NK-92 (cell line): Measurements from ENCODE around the gene LCLAT1.
"Not testable (repeated sequence)": the region's sequence is repeated elsewhere in the genome, so short reads cannot be mapped to it uniquely, and the experiment has no call there.

Source experiments
- DNase-seq: peaks from one replicate; lab custom pipeline; 2025; ENCODE audit not compliant: unreplicated experiment; lab: John Stamatoyannopoulos, UW

LCLAT1 gene

DNA sequence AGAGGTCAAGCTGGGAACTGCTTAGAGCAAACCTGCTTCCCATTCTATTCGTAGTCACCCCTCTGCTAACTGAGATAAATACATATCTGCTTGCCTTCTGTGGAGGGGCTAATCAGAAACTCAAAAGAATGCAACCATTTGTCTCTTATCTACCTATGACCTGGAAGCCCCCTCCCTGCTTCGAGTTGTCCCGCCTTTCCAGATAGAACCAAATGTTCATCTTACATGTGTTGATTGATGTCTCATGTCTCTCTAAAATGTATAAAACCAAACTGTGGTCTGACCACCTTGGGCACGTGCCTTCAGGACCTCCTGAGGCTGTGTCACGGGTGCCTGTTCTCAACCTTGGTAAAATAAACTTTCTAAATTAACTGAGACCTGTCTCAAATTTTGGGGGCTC, 66.6 kb downstream of the LCLAT1 start:
- DNase-seq, result not testable (repeated sequence)

DNA sequence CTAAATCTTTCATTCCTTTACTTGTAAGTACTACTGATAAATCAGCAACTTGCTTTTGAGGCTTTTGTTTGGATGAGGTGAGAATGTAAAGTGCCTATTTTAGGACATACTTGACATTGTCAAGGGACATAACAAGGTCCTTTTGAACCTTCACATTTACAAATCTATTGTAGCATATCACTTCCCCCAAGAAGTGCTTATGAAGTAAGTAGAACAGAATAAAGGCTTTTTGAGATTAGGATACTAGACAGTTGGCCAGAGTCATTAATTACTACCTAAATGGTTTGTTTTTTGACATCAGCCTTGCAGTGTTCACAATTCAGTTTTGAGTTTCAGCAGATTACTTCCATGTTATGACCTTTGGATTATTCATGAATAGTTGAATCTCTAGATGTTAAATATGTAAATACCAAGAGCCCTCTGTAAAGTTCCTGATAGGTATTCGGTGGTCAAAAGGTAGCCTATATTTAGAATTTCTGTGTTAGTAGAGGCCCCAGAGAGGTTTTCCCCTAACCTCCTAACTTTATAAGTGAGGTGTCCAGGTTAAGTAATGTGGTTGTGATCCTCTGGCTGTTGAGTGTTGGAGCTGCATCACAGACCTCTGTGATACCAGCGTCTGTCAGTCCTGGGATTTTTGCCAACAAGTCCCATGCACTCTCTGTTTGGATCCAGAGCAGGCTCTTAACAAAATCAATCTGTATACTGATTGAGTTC, 67.2 kb downstream of the LCLAT1 start:
- no peak for DNase-seq

DNA sequence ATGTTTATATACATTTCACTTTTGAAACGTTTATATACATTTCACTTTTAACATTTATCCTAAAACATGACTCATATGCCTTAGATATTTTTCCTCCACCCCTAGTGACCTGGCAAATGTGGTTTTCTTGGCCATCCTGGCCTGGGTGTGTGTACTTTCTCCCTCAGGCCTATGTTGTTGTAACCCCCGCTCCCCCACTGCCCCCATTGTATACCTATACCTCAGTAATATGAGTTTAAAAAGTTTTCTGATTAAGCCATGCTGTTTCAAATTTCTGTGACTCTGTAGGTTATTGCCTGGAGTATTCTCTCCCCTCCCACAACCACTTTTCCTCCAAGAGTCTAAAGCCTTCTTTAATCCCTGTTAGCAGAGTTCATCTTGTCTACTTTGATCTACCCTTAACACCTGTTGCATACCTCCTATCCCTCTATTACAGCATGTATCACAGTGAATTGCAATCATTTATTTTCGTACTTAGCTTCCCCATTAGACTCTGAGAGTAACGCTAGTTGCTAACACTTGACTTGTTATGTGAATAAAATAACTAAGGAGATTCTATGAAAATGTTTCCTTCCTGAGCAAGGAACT, 67.9 kb downstream of the LCLAT1 start:
- no peak for DNase-seq

DNA sequence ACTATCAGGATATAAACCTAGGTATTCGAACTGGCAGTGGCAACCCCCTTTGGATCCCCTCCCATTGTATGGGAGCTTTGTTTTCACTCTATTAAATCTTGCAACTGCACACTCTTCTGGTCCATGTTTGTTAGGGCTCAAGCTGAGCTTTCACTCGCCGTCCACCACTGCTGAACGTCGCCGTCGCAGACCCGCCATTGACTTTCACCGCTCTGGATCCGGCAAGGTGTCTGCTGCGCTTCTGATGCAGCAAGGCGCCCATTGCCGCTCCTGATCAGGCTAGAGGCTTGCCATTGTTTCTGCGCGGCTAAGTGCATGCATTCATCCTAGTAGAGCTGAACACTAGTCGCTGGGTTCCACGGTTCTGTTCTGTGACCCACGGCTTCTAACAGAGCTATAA, 69.1 kb downstream of the LCLAT1 start:
- DNase-seq, result no peak

DNA sequence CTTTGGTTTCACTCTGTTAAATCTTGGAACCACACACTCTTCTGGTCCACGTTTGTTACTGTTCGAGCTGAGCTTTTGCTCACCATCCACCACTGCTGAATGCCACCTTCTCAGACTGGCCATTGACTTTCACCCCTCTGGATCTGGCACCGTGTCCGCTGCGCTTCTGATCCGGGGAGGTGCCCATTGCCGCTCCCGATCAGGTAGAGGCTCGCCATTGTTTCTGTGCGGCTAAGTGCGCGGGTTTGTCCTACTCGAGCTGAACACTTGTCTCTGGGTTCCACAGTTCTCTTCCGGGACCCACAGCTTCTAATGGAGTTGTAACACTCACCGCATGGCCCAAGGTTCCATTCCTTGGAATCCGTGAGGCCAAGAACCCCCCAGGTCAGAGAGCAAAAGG, 72.8 kb downstream of the LCLAT1 start:
- DNase-seq, result no peak

DNA sequence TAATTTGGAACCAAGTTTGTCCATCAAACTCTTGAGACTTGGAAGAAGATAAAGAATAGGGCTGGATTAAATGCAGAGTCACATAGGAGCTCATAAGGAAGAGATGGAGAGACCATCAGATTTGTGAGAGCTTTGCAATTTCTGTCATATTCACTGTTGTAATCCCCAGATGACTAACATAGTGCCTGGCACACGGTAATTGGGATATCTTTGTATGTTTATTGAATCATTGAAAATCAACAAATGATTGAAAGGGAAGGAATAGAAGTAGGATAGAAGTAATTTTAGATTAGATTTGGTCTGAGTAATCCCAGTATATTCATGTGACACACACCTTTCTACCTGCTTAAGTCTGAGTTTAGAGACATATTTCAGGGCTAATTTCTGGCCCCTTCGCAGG, 75.4 kb downstream of the LCLAT1 start:
- no peak for DNase-seq

DNA sequence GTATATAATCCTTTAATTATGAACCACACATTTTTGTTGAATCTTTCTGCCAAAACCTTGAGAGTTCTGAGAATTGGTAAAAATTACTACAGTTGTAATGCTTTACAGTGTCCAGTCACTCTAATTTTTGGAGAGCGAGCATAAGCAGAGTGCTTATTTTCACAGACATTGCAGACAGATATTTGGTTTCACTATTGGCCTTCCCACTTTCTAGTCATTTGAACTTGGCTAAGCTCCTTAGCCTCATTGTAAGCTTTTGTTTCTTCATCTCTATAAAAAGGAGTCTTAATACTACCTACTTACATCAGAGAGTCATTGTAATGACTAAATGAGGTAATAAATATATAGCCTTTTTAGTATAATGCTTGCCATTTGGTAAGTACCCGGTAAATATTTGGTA, 80.4 kb downstream of the LCLAT1 start:
- DNase-seq, result no peak

DNA sequence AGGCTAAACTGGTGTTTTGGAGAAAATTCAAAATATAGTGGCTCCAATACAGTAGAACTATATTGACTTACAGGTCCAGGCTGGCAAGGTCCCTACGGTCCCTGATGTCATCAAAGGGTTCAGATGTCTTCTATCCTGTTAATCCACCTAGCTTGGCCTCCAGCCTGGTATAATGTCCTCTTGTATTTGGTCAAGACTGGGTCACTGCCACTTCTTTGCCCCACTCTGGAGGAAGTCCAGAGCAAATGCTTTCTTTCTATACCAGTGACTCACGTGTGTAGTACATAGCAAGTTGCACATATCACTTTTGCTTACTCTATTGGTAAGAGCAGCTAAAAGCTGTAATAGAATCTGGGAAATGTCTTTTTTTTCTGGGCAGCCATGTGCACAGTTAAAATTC, 80.8 kb downstream of the LCLAT1 start:
- no peak for DNase-seq

DNA sequence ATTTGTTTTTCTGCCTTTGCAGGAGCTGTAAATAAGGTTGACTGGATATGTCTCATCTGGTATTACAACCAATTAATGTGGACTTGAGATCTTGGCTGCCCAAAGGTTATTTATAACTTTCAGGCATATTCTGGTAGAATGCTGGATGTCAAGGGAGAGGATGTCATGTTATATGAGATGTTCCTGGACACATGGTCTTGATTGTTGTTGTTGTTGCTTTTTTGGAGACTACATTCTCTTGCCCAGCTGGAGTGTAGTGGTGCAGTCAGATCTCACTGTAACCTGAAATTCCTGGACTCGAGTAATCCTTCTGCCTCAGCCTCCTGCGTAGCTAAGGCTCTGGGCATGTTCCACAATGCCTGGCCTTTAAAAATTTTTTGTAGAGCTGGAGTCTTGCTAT, 83.3 kb downstream of the LCLAT1 start:
- DNase-seq, result no peak

DNA sequence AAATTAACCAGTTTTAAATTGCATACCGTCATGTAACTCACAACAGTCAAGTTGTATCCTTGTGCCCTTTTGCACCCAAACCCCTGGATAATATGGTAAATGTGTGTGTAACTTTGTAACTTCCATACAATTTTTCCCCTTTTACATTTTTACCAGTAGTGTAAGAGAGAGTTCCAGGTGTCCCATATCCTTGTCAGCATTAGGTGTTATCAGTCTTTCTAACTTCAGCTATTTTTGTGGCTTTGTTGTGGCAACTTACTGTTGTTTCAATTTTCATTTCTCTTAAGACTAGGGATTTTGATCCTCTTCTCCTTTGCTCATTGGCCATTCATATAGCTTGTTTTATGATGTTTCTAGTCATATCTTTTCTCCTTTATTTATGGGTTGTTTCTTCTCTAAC, 94.6 kb downstream of the LCLAT1 start:
- DNase-seq, result no peak

DNA sequence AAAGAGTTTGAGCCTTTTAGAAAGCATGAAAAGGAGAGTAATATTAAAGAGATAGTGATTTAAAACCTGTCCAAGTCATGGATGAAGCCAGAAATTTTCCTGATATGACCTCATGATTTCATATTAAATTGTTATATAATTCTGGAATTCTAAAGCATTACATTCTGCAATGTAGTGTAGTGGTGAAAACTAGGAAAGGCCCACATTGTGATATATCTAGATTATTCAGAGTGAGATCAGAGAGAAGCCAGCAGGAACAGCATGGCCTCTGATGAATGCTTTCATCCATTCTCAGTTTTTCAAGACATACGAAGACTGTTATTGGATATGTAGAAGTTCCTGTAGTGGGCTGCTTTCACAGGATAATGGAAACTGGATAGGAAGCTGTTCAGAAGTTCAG, 98.8 kb downstream of the LCLAT1 start:
- no peak for DNase-seq

DNA sequence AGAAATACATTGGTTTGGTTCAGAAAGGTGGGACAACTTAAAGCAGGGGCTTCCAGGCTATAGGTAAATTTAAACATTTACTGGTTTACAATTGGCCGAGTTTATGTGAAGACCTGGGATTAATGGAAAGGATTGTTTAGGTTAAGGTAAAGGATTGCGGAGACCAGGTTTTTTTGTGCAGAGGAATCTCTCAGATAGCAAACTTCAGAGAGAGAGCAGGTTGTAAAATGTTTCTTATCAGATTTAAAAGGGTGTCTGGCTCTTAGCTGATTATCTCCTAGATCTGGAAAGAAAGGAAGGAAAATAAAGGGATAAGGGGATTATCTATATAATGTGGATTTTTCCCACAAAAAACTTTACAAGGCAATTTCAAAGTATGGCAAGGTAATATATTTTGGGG, 101.3 kb downstream of the LCLAT1 start:
- DNase-seq, result no peak

DNA sequence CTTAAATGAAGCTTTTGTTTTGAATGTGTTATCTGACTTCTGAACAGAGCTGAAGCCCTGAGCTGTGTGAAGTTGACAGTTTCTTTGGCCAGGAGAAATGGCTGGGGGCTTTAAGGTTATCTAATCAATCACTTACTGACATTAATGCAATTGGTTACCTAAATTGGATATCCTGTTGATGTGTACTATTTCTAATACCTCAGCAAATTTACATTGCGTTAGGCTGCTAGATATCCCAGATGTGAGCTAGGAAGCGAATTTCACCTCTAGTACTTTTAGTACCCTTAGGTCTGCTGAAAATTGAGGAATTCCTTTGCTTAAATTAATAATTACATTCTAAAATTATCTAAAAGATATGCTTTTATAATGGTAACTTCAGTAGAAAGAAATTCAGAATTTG, 102.0 kb downstream of the LCLAT1 start:
- DNase-seq, result no peak

DNA sequence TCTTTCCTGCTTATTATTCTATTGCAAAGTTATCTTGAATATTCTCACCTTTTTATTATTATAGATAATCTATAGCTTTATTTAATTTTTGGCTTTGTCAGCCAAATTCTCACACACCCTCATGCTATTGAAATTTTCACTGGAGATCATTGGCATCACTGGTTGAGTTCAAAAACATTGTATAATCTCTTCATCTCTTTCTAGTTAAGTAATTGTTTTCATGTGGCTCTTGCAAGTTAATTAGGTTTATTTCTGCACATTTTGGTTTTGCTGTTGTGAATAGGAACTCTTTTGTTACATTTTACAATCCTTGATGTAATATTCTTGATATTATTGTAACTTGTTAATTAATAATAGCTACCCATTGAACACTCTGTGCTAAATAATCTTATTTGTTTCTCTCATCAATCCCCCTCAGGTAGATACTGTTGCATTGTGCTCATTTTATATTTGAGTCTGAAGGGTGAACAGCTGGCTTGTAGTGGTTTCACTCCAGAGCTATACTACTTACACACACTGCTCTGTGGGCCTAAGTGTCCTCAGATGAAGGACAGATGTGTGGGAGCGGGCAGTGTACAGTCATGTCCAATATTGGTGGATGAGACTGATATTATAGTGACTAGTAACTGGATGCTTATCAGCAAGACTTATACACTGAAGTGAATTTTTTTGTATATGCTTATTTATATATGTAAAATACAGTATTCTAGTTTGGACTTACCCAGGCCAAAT, 112.7 kb downstream of the LCLAT1 start:
- no peak for DNase-seq

DNA sequence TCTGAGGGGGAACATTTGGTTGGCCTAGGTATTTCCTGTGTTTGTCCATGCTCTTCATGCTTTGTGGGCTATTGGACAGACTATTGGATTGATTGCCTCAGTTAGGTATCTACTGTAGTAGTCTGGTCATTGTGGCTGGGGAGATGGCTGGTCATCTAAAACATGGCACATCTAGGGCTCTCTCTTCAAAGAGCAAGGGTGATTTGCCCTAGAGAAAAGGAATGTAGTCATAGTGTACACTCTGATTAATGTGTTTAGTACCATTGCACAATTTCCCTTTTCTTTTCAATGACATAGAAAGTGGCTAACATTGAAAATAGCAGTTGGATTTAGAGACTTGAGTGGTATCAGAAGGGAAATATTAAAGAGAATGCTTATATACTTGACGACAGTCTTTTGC, 114.3 kb downstream of the LCLAT1 start:
- DNase-seq, result no peak

DNA sequence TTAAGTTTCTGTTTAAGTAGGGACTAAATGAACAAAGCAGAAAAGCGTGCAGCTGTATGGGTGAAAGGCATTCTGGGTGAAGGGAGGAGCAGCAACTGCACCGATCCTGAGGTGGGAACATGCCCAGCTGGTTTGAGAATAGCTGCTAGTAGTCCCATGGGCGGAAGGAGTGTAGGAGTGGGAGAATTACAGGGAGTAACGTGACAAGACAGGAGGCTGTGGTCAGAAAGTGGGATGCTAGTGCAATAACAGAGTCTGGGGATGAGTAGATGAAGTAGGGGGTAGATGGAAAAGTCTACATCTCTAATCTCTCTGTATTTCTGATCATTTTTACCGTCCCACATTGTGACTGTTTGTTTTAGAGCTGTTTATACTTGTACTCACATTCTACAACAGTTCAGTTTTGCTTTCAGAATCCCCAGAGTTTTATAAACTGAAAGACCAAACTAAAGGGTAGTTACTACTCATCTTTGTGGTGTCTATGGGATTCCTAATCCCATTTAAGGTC, 118.9 kb downstream of the LCLAT1 start:
- no peak for DNase-seq

DNA sequence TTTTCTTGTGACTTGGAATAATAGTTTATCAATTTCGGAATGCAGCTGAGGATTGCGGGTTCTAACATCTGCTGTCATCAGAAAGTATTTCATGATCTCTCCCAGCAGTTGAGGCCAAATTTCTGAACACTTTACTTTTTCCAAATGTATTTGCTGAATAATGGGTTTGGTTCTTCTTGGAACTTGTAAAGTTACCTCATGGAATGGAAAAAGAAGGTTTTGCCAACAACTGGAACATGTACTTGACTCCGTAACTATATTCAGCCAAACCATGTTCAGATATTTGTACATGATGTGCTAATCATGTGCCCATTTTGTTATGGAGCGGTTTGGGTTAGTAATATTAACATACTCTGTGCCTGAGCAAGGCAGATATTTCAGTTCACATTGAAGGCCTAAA, 119.6 kb downstream of the LCLAT1 start:
- DNase-seq, result no peak

DNA sequence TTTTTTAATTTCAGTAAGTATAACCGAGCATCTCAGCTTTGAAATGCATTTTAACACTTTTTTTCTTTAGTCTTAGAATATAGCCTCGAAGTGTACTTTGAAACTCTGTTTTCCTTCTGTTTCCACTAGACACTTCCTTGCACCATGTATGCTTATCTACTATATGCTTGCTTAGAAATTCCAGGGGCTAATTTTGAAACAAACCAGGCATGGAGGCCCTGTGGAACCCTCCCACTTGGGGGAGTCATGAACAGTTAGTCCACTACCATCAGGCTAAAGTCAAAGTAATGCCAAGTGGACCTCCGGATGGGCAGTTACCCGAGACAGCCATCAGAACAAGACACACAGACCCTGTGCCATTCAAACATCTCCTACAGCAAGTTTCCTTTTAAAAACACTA, 120.3 kb downstream of the LCLAT1 start:
- no peak for DNase-seq

DNA sequence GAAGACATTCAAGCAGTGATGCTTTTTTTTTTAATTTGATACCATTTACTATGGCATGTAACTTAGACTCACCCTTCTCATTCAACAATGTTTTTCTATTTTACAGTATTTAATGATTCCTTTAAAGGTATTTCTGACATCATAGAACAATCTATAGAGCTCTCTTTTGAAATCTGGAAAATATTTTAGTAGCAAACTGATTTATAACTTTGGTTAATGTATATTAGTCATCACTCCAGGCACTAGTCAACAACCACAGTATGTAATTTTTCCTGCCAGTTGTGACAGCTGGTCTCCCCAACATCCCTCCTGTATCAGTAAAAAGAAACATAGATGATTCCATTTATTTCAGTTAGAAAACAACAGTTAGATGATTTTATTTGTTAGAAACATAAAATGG, 122.9 kb downstream of the LCLAT1 start:
- no peak for DNase-seq

DNA sequence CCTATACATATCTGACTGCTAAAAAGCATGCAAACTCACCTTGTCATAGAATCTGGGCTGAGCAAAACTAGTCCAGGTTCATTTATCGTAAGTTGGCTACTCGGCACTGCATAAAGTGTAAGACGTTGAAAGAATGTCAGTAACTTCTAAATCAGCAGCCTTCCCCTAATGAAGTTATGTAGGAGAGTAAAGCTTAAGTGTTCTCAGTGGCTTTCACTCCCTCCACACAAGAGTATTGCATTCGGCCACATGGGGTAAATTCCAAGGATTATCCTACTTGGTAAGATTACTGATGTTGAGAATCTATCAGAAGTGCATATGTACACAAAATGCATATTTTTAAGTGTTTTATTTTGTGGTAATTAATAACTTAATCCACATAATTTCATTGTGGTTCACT, 130.1 kb downstream of the LCLAT1 start:
- DNase-seq, result no peak

DNA sequence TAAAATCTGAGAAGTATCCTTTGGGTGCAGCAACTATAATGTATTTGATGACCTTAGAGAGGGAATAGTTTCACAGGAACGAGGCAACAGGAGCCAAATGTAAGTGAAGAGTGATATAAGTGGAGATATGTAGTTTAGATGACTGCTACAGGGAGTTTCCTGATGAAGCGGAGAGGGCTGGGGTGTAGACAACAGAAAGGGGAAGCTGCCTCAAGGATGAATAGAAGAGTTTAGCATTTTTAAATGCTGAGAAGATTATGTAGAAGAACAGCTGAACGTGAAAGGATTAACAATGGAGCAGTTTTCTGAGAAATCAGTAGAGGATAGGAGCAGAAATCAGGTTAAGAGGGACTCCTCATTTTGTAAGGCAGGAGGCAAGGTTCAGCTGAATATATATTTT, 133.3 kb downstream of the LCLAT1 start:
- DNase-seq, result no peak

DNA sequence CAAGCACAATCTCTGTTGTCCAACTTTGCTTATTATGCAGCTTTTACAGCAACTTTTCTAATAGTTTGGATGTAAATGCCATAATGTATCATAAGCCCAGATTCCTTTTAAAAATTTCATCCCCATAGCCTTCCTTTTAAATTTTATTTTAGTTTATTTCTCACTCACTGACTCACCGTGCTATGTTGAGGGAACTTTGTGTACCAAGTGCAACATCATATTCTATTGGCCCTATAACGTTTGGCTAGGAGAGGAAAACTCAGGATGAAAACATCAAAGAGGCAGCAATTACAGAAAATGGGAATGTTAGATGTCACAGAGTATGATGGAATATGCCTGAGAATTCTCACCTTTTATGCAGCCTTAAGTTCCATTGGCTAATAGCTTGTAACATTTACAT, 135.5 kb downstream of the LCLAT1 start:
- DNase-seq, result no peak
